ENCODE measurements around the gene LBHD2.

GRCh38 chr14:103065861-103066260 is 18.1 kb upstream of the LBHD2 start:
- no peak for TF ChIP-seq EZH2 (IDR thresholded peaks at IDR 0.05)
- TF ChIP-seq POLR2AphosphoS5 (IDR thresholded peaks at IDR 0.05; ENCODE audit: borderline replicate concordance, low read depth, low read length), result no peak
